GM12891 (cell line): ENCODE results near the gene CFAP73.

Source experiments
- POLR2A ChIP-seq: IDR thresholded peaks from 2 replicates; pipeline ENCODE4 v1.6.1; 2011; ENCODE audit warnings: low read depth, low read length, control low read depth
- TAF1 ChIP-seq: IDR thresholded peaks from 2 replicates; pipeline ENCODE4 v1.6.1; 2011; ENCODE audit warnings: low read depth, low read length, control low read depth

- TF ChIP-seq TAF1 (no peak), POLR2A (no peak)
Observed at GRCh38 chr12:113184098-113184899, 34.8 kb downstream of the CFAP73 start.
